GM12891 (cell line): ENCODE data around the gene NTHL1.

ENCODE experiments used
- DNase-seq: peaks from one replicate; pipeline ENCODE4 v3.0.0; 2011; ENCODE audit warnings: low spot score; ENCODE audit not compliant: insufficient read length
- FAIRE-seq: peaks from 2 replicates; lab custom pipeline; 2011; peaks lifted over from hg19 to GRCh38; lab: Jason Lieb, UNC
- PAX5 ChIP-seq: IDR thresholded peaks from 2 replicates; pipeline ENCODE4 v1.6.1; 2011; ENCODE audit warnings: low read length, moderate library complexity, mild to moderate bottlenecking; ENCODE audit not compliant: insufficient read depth, severe bottlenecking
- POLR2A ChIP-seq: IDR thresholded peaks from 2 replicates; pipeline ENCODE4 v1.6.1; 2011; ENCODE audit warnings: low read depth, low read length, control low read depth
- POLR2AphosphoS5 ChIP-seq: IDR thresholded peaks from 2 replicates; pipeline ENCODE4 v1.6.1; 2011; ENCODE audit warnings: low read depth, low read length, control low read depth
- POU2F2 ChIP-seq: IDR thresholded peaks from 2 replicates; pipeline ENCODE4 v1.6.1; 2011; ENCODE audit warnings: low read depth, mild to moderate bottlenecking, control low read depth, low read length, moderate library complexity
- SPI1 ChIP-seq: IDR thresholded peaks from 2 replicates; pipeline ENCODE4 v1.6.1; 2011; ENCODE audit warnings: low read depth, low read length, control low read depth
- TAF1 ChIP-seq: IDR thresholded peaks from 2 replicates; pipeline ENCODE4 v1.6.1; 2011; ENCODE audit warnings: low read depth, low read length, control low read depth

Gene NTHL1

DNA sequence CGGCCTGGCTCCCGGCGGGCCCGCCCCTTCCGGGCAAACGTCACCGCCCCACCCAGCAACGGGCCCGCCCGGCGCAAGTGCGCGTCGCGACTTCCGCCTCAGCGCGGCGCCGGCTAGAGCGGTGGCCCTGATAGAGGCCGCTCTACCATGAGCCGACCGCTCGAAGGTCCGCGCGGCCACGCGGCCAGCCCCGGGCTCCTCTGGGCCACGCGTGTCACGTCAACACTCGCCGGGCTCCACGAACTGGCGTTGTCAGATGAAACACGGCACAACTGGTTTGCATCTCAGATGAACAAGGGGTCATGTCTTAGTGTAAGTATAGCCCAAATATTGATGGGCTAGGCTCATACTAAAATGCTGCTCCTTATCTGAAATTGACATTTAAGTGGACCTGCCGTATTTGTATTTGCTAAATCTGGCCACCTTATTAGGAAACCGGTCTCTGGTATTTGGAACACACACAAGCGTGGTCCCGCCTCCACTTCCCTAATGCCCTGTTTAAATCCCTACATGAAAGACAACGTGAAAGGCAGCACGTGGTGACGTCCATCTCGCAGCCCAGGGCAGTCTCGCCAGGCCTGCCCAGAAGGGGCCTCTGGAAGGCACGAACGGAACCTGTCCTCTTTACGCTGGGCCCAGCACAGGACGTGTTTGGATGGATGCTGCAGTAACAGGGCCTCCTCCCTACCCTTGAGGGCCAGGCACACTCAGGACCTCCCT is 37.7 kb downstream of the NTHL1 start, which contains the start of gene ZNF598:
ZNF598 (minus strand) TSS at position 31 of the 720 bp plus-strand sequence.
- TF ChIP-seq POLR2AphosphoS5 (peak; percentile 82), TAF1 (peak; percentile 50), SPI1 (peak; percentile 56), POU2F2 (peak; percentile 52), POLR2A (peak; percentile 87), PAX5 (no peak)
- DNase-seq = peak; percentile 97
- FAIRE-seq = peak; percentile 98

DNA sequence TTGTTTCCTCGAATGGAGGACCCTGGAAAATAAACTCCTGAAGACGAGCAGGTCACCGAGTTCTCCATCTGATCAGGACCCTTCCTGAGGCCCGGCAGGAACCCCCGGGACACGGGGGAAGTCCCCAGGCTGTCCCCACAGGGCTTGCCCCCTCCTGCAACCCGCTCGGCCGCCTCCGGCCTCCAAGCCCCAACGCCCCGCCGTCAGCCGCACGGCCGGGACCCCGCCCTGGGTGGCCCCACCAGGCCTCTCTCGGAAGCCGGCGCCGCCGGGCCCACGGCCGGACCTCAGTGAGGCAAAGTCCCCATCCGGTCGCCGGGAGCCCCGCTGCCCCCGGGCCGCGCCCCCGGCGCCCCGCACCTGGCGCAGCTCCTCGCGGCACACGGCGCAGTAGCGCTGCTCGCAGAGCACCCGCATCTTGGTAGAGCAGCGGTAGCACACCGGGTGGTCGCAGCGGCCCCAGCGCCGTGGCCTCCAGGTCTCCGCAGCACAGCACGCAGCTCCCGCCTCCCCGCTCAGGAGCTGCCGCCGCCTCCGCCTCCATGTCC is 38.4 kb downstream of the NTHL1 start:
- TF ChIP-seq TAF1 = no peak
- TF ChIP-seq SPI1 = no peak
- TF ChIP-seq POU2F2 = no peak
- TF ChIP-seq POLR2A = no peak; the same call in 1 of the 2 replicates
- TF ChIP-seq POLR2AphosphoS5 = no peak; the same call in 1 of the 2 replicates
- TF ChIP-seq PAX5 = no peak
- no peak for FAIRE-seq
- no peak for DNase-seq

DNA sequence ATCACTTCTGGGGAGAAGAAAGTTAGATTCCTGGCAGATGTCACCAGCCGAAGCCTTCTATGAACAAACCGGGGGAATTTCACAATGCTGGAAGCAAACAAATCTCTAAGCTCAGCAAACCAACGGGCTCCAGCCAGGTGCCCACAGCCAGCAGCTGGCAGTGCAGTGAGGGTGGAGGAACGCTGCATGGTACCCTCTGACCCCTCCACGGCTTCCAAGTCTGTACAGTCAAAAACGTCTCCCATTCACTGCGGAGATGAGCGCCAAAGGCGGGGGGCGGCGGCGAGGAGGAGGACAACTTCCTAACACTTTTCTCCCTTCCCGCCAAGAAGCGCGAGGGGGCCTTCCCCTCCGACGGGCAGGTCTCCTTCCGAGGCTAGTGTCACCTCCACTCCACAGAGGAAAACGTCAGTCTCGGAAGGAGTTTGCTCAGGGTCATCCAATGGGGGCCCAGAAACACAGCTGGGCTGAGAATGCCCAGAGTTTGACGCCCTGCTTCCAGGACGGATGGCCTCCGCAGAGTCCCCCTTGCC is 38.9 kb downstream of the NTHL1 start:
- no peak for DNase-seq
- peak; percentile 58 for FAIRE-seq
- TF ChIP-seq TAF1 = no peak
- no peak for TF ChIP-seq POLR2A
- no peak for TF ChIP-seq PAX5
- TF ChIP-seq POU2F2 = no peak
- no peak for TF ChIP-seq SPI1
- no peak for TF ChIP-seq POLR2AphosphoS5

DNA sequence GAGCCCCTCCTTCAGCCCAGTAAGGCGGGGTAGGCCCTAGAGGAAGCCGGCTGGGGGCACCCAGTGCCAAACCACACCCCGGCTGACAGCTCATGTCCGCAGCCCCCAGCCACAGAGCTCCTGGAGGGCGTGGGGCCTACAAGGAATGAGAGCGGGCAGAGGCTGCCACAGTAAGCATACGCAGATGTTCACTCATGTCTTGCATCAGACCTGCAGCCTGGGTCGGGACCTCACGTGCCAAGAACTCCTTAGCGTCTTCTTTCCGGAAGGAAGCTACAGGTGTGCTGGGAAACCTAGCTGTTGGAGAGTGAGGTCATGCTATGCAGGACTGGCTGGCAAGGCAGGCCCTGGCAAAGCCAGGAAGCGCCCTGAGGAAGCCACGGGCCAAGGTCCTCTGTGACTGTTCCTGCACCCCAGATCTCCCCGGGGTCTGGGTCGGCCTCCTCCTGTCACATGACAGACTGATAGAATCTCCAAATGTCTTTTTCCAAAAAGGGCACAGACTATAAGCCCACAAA is 39.6 kb downstream of the NTHL1 start:
- no peak for TF ChIP-seq TAF1
- TF ChIP-seq POU2F2 = peak; percentile 46; the same call in 1 of the 2 replicates
- no peak for TF ChIP-seq SPI1
- TF ChIP-seq PAX5 = no peak
- 0 out of 2 replicates have a peak, but pooled peaks have one; percentile 31 for TF ChIP-seq POLR2A
- TF ChIP-seq POLR2AphosphoS5 = peak; percentile 39; the same call in 1 of the 2 replicates
- DNase-seq (no peak), FAIRE-seq (peak; percentile 58)

DNA sequence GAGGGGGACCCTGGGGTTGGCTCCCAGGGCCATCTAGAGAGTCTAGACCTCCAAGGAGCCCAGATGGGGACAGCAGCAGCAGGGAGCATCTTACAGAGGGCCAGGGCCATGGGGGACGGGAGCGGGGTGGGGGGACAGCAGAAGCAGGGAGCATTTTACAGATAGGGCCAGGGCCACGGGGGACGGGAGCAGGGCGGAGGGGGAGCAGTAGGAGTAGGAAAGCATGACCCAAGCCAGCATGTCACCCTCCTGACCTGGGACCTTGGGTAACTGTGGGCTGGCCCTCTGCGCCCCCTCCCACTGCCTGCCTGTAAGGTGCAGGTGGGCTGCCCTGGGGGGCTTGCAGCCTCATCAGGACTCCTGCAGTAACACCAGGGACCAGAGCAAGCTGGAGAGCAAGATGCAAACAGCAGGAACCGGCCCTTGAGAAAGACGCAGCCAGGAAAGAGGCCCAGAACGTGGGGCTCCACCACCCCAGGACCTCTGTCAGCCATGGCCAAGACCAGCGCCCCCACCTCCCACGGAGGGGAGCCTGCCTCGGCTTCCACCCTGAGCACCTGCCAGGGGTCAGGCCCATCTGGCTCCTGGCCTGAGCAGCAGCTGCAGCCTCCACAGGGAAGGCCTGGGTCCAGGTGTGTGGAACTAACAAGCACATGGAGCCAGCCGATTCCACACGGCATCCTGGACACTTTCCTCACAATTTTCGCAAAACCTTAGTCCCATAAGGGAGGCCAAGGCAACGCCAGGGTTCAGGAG is 40.4 kb downstream of the NTHL1 start:
- TF ChIP-seq PAX5 (no peak), POU2F2 (no peak), POLR2AphosphoS5 (no peak)
- no peak for FAIRE-seq
- DNase-seq = no peak

DNA sequence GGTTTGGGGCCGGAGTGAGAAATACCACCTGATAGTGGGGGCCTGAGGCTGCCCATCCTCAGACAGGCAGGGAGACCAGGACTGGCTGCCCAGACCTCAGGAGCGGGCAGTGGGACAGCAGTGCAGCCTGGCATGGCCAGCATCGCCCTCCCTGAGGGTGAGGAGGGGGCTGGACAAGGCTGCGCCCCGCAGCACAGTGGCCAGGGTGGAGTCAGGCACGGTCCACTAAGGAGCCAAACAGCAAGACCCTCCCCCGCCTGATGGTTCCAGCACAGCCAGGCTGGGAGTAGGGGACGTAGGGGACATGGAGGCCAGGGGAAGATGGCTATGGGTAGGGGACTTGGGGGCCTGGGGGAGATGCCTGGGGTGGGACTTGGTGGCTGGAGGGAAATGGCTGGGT is 41.3 kb downstream of the NTHL1 start:
- no peak for FAIRE-seq
- no peak for DNase-seq
- TF ChIP-seq POLR2A (no peak), POU2F2 (no peak), POLR2AphosphoS5 (no peak), TAF1 (no peak), PAX5 (no peak), SPI1 (no peak)

DNA sequence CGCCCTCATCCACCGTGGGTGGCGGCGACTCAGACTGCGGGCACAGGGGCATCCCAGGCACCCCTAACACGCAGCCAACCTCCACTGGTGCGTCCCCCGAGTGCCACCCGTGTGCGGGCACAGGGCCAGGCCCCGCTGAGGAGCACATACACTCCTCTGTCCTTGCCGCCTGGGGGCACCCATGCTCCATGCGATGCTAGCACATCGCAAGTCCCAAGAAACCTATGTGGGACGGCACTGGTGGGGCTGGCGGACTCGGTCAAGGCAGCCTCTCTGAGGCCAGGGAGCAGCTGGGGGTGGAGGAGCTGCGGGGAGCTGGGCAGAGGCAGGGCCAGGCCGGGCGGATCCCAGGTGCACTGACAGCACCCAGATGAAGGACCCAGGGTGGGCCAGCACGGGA is 42.0 kb downstream of the NTHL1 start:
- TF ChIP-seq POLR2A (no peak), SPI1 (no peak), POLR2AphosphoS5 (no peak), TAF1 (no peak), PAX5 (no peak), POU2F2 (no peak)
- DNase-seq = no peak
- FAIRE-seq = no peak

DNA sequence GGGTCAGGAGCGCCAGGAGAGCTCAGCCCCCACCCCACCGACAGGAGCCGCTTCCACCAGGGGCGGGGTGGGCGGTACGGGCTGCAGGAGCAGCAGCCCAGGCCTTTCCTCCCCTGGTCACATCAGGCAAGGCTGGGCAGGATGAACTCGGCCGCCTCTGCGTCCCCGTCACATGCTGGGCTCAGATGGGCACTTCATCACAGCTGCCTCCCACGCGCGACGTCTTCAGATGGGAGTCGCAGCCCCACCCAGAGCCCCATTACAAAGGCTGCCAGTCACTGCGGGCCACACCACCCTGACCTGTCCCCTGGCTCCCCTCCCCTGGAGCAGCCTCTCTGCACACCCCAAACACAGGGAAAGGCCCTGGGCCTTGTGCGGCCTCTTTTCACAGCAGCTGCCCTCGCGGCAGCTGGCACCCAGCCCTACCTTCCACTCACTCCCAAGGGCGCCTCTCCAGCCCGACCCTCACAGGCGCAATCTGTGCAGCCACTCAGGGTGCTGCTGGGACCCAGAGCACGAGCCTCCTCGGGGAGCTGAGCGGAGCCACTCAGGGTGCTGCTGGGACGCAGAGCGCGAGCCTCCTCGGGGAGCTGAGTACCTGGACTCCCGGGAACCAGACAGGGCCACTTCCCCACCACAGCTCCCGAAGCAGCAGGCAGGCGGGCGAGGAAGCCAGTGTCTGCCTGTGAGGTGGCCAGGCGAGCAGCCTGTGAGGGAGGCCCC is 42.7 kb downstream of the NTHL1 start:
- TF ChIP-seq SPI1 (no peak), POLR2AphosphoS5 (no peak), TAF1 (no peak), PAX5 (no peak), POLR2A (no peak), POU2F2 (no peak)
- DNase-seq (no peak), FAIRE-seq (no peak)
